Type B pancreatic cell (in vitro differentiated cells): Measurements from ENCODE around the gene MTG1. TPM values are rescaled to one million over a fixed set of nuclear protein-coding genes. Genes with fewer than 3 reads are reported as not detected.

ENCODE experiments used
- DNase-seq: peaks from one replicate; pipeline ENCODE4 v3.0.0; 2021; ENCODE audit warnings: mixed read lengths; ENCODE audit not compliant: unreplicated experiment; ENCODE audit errors: extremely low spot score
- H3K27ac Mint-ChIP-seq: 2 replicates; pipeline ENCODE4 v1.8.0; 2021; ENCODE audit warnings: mild to moderate bottlenecking, mixed read lengths
- H3K27me3 Mint-ChIP-seq: 2 replicates; pipeline ENCODE4 v1.8.0; 2021; ENCODE audit warnings: mixed read lengths
- H3K36me3 Mint-ChIP-seq: 2 replicates; pipeline ENCODE4 v1.8.0; 2021; ENCODE audit warnings: mixed read lengths
- H3K4me1 Mint-ChIP-seq: one replicate; pipeline ENCODE4 v1.8.0; 2021; ENCODE audit warnings: mixed read lengths; ENCODE audit not compliant: unreplicated experiment
- H3K4me3 Mint-ChIP-seq: 2 replicates; pipeline ENCODE4 v1.8.0; 2021; ENCODE audit warnings: mild to moderate bottlenecking, mixed read lengths
- H3K9me3 Mint-ChIP-seq: 2 replicates; pipeline ENCODE4 v1.8.0; 2021; ENCODE audit warnings: mixed read lengths
- total RNA-seq: library from RNA; stranded (reverse); gene quantifications from 2 replicates; pipeline ENCODE4 v1.2.1, GENCODE V29; 2021; ENCODE audit warnings: low replicate concordance
- TF ChIP-seq, protein P1 (sequence below): fragments of 200-600 bp; sonication (generic); conservative IDR thresholded peaks from 2 replicates; pipeline ENCODE4 v1.5.0; 2021; ENCODE audit warnings: antibody characterized with exemption, mild to moderate bottlenecking

MTG1 gene
- total RNA-seq, 1 donor from 2014 or later: 89.6 TPM

DNA sequence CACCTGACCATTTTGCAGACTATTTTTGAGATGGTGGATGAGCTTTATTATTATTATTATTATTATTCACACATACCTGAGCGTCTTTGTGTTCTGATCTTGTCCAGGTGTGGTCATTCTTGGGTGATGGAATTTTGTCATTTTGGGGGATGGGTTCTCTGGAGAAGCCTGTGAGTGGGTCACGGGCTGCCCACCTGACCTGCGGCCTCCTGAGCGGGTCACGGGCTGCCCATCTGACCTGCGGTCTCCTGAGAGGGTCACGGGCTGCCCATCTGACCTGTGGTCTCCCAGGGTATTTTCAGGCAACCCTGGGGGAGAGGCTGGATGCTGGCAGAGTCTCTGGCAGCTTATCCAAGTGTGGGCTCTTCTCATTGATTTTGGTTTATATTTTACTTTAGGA lies 67.1 kb downstream of the MTG1 start:
- Mint-ChIP-seq H3K36me3 (no peaks in the 10 kb centered on the region), H3K9me3 (peaks cover 8% of the 10 kb centered on the region), H3K4me3 (no peak overlapping the region), H3K27me3 (no peaks in the 10 kb centered on the region), H3K4me1 (no peaks in the 10 kb centered on the region), H3K27ac (no peak overlapping the region)
- TF ChIP-seq, protein P1, sequence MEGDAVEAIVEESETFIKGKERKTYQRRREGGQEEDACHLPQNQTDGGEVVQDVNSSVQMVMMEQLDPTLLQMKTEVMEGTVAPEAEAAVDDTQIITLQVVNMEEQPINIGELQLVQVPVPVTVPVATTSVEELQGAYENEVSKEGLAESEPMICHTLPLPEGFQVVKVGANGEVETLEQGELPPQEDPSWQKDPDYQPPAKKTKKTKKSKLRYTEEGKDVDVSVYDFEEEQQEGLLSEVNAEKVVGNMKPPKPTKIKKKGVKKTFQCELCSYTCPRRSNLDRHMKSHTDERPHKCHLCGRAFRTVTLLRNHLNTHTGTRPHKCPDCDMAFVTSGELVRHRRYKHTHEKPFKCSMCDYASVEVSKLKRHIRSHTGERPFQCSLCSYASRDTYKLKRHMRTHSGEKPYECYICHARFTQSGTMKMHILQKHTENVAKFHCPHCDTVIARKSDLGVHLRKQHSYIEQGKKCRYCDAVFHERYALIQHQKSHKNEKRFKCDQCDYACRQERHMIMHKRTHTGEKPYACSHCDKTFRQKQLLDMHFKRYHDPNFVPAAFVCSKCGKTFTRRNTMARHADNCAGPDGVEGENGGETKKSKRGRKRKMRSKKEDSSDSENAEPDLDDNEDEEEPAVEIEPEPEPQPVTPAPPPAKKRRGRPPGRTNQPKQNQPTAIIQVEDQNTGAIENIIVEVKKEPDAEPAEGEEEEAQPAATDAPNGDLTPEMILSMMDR: no peak
- DNase-seq: no peak

DNA sequence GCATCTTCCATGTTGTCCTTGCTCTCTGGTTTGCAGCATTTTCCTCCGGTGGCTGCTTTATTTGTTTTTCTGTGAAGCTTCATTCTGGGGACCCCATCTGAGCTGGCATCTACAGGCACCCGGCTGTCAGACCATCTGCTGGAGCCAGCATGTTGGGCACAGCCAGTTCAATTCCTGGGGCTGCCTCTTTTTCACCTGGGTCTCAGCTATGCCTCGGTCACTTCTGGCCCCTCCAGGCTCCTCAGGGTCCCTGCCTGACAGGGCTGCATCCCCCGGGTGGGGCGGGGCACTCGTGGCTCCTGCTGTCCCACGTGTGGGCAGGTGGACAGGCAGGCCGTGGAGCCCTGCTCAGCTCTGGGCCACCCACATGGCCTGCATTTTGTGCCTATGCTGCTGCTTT lies 67.9 kb downstream of the MTG1 start:
- Mint-ChIP-seq H3K4me3 (no peak overlapping the region), H3K27ac (no peak overlapping the region), H3K9me3 (peaks cover 8% of the 10 kb centered on the region), H3K36me3 (no peaks in the 10 kb centered on the region), H3K4me1 (no peaks in the 10 kb centered on the region), H3K27me3 (no peaks in the 10 kb centered on the region)
- DNase-seq: no peak
- TF ChIP-seq, protein P1: no peak

DNA sequence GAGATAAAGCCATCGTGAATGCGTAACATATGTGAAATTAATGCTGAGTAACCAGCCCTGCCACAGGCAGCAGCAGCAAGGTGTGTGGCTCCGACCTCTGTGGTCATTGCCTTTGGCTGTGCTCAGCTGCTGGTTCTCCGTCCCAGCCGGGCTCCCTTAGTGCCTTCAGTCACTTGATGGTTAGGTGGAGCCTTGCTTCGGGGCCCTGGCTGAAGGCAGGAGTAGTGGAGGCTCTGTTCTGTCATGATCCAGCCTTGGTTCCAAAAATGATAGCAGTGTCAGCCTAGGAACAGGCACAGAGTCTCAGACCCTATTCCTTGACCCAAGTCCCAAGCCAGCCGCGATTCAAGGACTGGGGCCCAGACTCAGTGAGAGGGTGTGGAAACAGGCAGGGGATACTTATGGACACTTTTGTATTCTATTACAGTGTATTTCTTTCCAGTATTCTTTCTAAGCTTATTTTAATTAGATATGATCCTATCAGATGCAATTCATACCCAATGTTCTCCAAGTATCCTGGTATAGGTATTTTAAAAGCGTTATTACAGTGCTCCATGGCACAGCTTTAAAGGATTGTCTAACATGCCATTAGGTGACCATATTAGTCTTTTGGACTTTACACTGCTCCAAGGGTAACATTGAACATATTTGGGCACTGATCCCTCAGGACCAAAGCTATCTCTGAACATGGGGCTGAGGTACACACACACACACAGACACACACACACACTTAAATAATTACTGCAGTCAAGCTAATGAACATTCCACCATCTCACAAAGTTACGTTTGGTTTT lies 68.8 kb downstream of the MTG1 start:
- Mint-ChIP-seq H3K27me3 (no peaks in the 10 kb centered on the region), H3K4me1 (no peaks in the 10 kb centered on the region), H3K9me3 (peaks cover 8% of the 10 kb centered on the region), H3K27ac (no peak overlapping the region), H3K4me3 (no peak overlapping the region), H3K36me3 (no peaks in the 10 kb centered on the region)
- TF ChIP-seq, protein P1: no peak
- DNase-seq: no peak

DNA sequence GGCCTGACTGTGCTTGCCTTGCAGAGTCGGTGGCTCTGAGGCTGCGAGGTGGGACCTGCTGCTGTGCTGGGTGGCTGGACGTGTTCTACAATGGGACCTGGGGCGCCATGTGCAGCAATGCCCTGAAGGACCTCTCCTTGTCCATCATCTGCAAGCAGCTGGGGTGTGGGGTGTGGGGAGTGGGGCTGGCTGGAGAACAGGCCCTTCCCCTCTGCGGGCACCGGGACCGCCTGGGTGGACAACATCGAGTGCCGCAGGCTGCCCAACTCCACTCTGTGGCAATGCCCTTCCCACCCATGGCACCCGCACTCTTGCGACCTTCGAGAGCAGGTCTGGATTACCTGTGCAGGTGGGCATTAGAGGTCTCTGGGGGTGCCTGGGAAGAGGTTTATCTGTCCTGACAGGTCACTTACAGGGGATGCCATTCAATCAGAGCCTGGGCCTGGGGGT lies 70.7 kb downstream of the MTG1 start:
- Mint-ChIP-seq H3K9me3 (peaks cover 8% of the 10 kb centered on the region), H3K36me3 (no peaks in the 10 kb centered on the region), H3K27me3 (no peaks in the 10 kb centered on the region), H3K27ac (no peak overlapping the region), H3K4me1 (no peaks in the 10 kb centered on the region), H3K4me3 (no peak overlapping the region)
- DNase-seq: no peak
- TF ChIP-seq, protein P1: no peak

DNA sequence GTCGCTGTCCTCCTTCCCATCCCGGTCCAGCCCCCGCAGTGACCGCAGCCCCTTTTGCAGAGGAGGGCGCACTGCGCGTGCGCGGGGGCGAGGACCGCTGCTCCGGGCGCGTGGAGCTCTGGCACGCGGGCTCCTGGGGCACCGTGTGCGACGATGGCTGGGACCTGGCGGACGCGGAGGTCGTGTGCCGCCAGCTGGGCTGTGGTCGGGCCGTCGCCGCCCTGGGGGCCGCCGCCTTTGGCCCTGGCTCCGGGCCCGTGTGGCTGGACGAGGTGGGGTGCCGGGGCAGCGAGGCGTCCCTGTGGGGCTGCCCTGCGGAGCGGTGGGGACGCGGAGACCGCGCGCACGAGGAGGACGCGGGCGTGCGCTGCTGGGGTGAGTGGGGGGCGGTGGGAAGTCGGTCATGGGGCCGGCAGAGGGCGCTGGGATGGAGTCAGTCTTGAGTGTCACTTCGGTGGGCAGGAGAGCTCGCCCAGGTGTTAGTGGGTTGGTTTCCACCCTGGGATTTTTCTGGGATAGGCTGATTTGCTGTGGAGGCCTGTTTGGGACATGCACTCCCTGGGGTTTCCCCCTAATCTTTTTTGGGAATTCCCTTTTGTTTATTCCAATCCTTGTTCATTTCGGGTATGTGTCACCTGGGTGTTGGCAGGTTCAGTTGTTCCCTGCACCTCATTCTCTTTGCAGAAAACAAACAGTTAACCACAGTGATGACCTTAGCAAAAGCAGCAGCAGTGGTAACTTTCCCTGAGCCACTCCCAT lies 71.4 kb downstream of the MTG1 start:
- Mint-ChIP-seq H3K27me3 (no peaks in the 10 kb centered on the region), H3K4me1 (no peaks in the 10 kb centered on the region), H3K4me3 (no peak overlapping the region), H3K27ac (no peak overlapping the region), H3K9me3 (peaks cover 8% of the 10 kb centered on the region), H3K36me3 (no peaks in the 10 kb centered on the region)
- DNase-seq: no peak
- TF ChIP-seq, protein P1: no peak
